ENCODE results near the gene NSUN6.

DNA sequence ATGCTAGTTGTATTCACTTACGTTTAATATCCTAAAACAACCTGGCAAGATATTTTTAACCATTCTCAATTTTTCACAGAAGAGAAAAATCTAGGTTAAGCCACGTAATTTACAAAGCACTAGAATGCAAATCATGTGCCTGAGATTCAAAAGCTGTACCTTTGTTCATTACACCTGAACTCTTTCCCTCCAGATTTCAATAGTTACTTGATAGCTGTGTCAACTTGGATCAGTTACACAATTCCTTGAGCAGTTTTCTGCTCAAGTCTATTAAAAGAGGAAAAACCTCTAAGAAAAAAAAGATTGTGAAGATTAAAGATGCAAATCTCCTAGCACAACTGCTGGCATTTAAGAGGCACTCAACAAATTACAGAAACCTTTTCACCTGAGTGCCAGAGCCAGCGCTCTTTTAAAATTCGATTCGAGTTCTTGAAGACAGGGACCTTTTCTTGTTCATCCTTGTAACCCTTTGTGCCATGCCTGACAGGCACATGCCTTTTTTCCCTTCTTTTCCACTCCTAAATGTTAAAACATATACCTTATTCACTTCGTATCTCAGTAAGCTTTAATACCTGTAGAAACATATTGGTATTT, 886 bp downstream of the NSUN6 start:
- TF ChIP-seq, protein P1, sequence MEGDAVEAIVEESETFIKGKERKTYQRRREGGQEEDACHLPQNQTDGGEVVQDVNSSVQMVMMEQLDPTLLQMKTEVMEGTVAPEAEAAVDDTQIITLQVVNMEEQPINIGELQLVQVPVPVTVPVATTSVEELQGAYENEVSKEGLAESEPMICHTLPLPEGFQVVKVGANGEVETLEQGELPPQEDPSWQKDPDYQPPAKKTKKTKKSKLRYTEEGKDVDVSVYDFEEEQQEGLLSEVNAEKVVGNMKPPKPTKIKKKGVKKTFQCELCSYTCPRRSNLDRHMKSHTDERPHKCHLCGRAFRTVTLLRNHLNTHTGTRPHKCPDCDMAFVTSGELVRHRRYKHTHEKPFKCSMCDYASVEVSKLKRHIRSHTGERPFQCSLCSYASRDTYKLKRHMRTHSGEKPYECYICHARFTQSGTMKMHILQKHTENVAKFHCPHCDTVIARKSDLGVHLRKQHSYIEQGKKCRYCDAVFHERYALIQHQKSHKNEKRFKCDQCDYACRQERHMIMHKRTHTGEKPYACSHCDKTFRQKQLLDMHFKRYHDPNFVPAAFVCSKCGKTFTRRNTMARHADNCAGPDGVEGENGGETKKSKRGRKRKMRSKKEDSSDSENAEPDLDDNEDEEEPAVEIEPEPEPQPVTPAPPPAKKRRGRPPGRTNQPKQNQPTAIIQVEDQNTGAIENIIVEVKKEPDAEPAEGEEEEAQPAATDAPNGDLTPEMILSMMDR (IDR thresholded peaks at IDR 0.05; ENCODE audit: low read depth, low read length, missing input control): no peak
- no peak for TF ChIP-seq YY1 (IDR thresholded peaks at IDR 0.05)
- no peak for TF ChIP-seq EGR1 (IDR thresholded peaks at IDR 0.05; ENCODE audit: low read depth in 2 of 2)
- no peak for TF ChIP-seq SP1 (IDR thresholded peaks at IDR 0.05)
- TF ChIP-seq, protein P2, sequence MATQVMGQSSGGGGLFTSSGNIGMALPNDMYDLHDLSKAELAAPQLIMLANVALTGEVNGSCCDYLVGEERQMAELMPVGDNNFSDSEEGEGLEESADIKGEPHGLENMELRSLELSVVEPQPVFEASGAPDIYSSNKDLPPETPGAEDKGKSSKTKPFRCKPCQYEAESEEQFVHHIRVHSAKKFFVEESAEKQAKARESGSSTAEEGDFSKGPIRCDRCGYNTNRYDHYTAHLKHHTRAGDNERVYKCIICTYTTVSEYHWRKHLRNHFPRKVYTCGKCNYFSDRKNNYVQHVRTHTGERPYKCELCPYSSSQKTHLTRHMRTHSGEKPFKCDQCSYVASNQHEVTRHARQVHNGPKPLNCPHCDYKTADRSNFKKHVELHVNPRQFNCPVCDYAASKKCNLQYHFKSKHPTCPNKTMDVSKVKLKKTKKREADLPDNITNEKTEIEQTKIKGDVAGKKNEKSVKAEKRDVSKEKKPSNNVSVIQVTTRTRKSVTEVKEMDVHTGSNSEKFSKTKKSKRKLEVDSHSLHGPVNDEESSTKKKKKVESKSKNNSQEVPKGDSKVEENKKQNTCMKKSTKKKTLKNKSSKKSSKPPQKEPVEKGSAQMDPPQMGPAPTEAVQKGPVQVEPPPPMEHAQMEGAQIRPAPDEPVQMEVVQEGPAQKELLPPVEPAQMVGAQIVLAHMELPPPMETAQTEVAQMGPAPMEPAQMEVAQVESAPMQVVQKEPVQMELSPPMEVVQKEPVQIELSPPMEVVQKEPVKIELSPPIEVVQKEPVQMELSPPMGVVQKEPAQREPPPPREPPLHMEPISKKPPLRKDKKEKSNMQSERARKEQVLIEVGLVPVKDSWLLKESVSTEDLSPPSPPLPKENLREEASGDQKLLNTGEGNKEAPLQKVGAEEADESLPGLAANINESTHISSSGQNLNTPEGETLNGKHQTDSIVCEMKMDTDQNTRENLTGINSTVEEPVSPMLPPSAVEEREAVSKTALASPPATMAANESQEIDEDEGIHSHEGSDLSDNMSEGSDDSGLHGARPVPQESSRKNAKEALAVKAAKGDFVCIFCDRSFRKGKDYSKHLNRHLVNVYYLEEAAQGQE (IDR thresholded peaks at IDR 0.05): no peak
- TF ChIP-seq, protein P3, sequence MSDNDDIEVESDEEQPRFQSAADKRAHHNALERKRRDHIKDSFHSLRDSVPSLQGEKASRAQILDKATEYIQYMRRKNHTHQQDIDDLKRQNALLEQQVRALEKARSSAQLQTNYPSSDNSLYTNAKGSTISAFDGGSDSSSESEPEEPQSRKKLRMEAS (IDR thresholded peaks at IDR 0.05): no peak
- TF ChIP-seq TAF1 (conservative IDR thresholded peaks at IDR 0.05): no peak
- no peak for TF ChIP-seq RAD21 (IDR thresholded peaks at IDR 0.05)
- TF ChIP-seq NR2F2 (IDR thresholded peaks at IDR 0.05): no peak
- peak; percentile 18 to 26 for TF ChIP-seq HNF4A (conservative IDR thresholded peaks at IDR 0.05)
- no peak for TF ChIP-seq GABPA (IDR thresholded peaks at IDR 0.05 in 1 of 2, conservative IDR thresholded peaks at IDR 0.05 in 1 of 2)
- no peak for TF ChIP-seq FOXA1 (IDR thresholded peaks at IDR 0.05)
- TF ChIP-seq, protein P4, sequence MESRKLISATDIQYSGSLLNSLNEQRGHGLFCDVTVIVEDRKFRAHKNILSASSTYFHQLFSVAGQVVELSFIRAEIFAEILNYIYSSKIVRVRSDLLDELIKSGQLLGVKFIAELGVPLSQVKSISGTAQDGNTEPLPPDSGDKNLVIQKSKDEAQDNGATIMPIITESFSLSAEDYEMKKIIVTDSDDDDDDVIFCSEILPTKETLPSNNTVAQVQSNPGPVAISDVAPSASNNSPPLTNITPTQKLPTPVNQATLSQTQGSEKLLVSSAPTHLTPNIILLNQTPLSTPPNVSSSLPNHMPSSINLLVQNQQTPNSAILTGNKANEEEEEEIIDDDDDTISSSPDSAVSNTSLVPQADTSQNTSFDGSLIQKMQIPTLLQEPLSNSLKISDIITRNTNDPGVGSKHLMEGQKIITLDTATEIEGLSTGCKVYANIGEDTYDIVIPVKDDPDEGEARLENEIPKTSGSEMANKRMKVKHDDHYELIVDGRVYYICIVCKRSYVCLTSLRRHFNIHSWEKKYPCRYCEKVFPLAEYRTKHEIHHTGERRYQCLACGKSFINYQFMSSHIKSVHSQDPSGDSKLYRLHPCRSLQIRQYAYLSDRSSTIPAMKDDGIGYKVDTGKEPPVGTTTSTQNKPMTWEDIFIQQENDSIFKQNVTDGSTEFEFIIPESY (IDR thresholded peaks at IDR 0.05): no peak
